ENCODE measurements around the gene MAP3K12. TPM values are rescaled to one million over a fixed set of nuclear protein-coding genes. Genes with fewer than 3 reads are reported as not detected.
"Not testable (repeated sequence)": the region's sequence is repeated elsewhere in the genome, so short reads cannot be mapped to it uniquely, and the experiment has no call there.

MAP3K12 gene
- total RNA-seq, 2 experiments from 2014 or later: 24.8 to 25.7 TPM

GRCh38 chr12:53483979-53484377 lies 15.3 kb downstream of the MAP3K12 start:
- Mint-ChIP-seq H3K36me3 (ENCODE audit: low read depth) (peaks cover 66% of the 10 kb centered on the region), H3K4me1 (peaks cover 12% of the 10 kb centered on the region), H3K27ac (peak overlapping the region; percentile 26), H3K4me3 (no peak overlapping the region), H3K27me3 (no peaks in the 10 kb centered on the region), H3K9me3 (no peaks in the 10 kb centered on the region)
- DNase-seq: no peak
- POLR2A ChIA-PET: interaction anchor here (1.2 to 20.5 kb wide), 5 partner anchors 9 to 104 kb away, joined by 3 to 281 read pairs (median 34); partner anchors contain the start of gene SP1
- CTCF ChIA-PET: interaction anchor here (0.6 kb wide), 1 partner anchor 128 kb away, joined by 3 read pairs; no protein-coding TSS in a partner anchor

DNA sequence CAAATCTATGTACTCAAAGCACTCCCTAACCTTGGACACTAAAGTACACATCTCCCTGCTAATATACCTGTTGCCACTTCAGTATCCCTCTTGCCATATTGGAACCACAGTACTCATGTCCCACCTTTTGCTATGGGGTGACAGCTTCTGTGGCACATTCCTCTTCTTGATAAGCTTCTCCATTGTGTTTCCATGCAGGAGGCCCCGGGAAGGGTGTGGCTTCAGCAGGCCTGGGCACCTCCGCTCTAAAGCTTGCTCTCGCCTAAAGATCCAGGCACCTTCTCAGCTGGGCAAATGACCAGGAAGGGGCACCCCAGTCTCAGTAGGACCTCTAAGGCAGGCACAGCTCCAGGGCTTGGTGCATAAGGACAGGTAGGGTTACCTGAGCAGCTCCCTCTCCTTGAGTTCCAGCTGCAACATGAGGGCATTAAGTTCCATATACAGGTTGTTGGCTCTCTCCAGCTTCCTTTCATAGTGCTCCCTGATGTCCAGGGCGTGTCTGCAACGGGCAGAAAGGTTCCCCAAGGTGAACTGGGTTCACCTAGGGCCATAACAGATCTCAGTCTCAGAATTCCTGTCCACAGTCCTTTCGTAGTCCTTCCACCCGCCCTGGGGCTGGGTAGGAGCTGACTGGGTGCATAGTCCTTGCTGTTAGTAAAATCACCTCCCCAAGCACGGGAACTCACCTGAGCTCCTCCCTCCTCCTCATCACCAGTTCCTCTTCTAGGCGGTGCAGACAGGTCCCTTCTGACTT lies 15.9 kb downstream of the MAP3K12 start:
- Mint-ChIP-seq H3K27me3 (no peaks in the 10 kb centered on the region), H3K4me3 (no peak overlapping the region), H3K4me1 (peaks cover 15% of the 10 kb centered on the region), H3K36me3 (ENCODE audit: low read depth) (peaks cover 69% of the 10 kb centered on the region), H3K27ac (no peak overlapping the region), H3K9me3 (no peaks in the 10 kb centered on the region)
- CTCF ChIA-PET: interaction anchor here (0.6 to 2.2 kb wide), 4 partner anchors 8 to 128 kb away, joined by 3 to 13 read pairs (median 6); no protein-coding TSS in a partner anchor
- no peak for DNase-seq
- POLR2A ChIA-PET: interaction anchor here (0.8 to 20.5 kb wide), 8 partner anchors 9 to 188 kb away, joined by 3 to 281 read pairs (median 12); partner anchors contain the start of genes MAP3K12, PFDN5, SP1 and TARBP2

DNA sequence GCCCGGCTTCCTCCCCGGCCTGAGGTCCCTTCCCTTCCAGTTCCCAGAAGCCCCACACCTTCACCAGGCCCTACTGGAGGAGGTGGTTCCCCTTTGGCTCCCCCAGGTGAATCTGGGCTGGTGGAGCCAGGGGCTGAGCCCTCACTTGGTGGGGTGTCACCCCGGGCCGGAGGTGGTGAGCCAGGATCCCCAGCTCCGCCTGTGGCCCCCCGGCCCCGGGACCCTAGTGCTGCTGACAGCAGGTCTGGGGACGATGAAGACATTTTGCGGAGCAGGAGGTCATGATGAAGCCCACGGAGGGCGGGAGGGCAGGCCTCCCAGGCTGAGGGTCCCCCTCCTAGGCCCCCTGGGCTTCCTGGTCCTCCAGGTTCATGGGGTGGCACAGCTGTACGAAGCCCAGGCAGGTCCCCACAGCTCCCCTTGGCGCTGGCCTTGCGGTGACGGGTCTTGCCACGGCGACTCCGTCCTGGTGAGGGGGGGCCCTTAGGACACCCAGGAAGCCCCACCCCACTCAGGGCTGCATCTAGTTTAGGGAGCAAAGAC lies 16.6 kb downstream of the MAP3K12 start:
- Mint-ChIP-seq H3K36me3 (ENCODE audit: low read depth) (peaks cover 72% of the 10 kb centered on the region), H3K27ac (no peak overlapping the region), H3K9me3 (no peaks in the 10 kb centered on the region), H3K4me3 (no peak overlapping the region), H3K27me3 (no peaks in the 10 kb centered on the region), H3K4me1 (peaks cover 17% of the 10 kb centered on the region)
- ChIA-PET POLR2A (interaction anchor here (0.8 to 20.5 kb wide), 9 partner anchors 10 to 276 kb away, joined by 3 to 281 read pairs (median 6); partner anchors contain the start of genes MAP3K12, PFDN5 and TARBP2), CTCF (interaction anchor here (1.1 to 2.2 kb wide), 6 partner anchors 9 to 159 kb away, joined by 3 to 13 read pairs (median 7); no protein-coding TSS in a partner anchor)
- no peak for DNase-seq

DNA sequence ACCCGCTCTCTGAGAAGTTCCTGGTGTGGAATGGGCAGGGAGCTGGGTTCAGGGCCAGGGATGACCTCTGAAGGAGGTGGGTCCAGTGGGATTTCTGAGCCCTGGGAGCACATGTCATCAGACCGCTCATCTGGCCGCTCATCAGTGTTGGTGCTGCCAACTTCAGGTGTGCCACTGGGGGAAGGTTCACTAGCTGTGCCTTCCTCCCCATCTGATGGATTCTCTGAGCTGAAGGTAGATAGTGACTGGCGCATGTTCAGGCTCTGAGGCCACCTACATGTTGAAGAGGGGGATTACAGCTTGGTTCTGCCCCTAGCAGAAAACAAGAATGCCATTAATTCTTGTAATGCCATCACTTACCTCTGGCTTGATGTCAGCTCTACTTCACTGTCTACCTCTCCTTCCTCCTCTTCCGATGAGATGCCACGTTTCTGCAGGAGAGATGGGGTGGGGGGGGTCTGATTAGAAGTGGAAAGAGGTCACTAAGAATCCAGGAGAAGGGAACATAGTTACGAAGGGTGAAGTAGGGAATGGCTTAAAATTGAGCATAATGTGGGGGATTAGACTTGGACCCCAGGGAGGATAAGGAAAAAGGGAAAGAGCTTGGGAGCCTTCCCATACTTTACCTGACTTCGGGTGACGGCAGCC lies 17.2 kb downstream of the MAP3K12 start:
- CTCF ChIA-PET: interaction anchor here (0.6 to 2.2 kb wide), 8 partner anchors 9 to 171 kb away, joined by 3 to 13 read pairs (median 4); partner anchors contain the start of gene TARBP2
- no peak overlapping the region for H3K27ac Mint-ChIP-seq

GRCh38 chr12:53481458-53481857 lies 17.8 kb downstream of the MAP3K12 start:
- ChIA-PET CTCF (interaction anchor here (0.6 to 2.2 kb wide), 7 partner anchors 9 to 171 kb away, joined by 3 to 13 read pairs (median 5); partner anchors contain the start of gene TARBP2), POLR2A (interaction anchor here (1.0 to 20.5 kb wide), 8 partner anchors 8 to 275 kb away, joined by 3 to 281 read pairs (median 14); partner anchors contain the start of genes MAP3K12 and TARBP2)
- Mint-ChIP-seq H3K36me3 (ENCODE audit: low read depth) (peaks cover 75% of the 10 kb centered on the region), H3K4me1 (peaks cover 24% of the 10 kb centered on the region)
- H3K27ac Mint-ChIP-seq, DNase-seq, H3K9me3 Mint-ChIP-seq, H3K4me3 Mint-ChIP-seq, H3K27me3 Mint-ChIP-seq: not testable (repeated sequence)

More for the DNA sequence above, 17.2 kb downstream of the MAP3K12 start:
- H3K4me1 Mint-ChIP-seq: peaks cover 19% of the 10 kb centered on the region
- POLR2A ChIA-PET: interaction anchor here (1.0 to 20.5 kb wide), 9 partner anchors 9 to 276 kb away, joined by 3 to 281 read pairs (median 6); partner anchors contain the start of genes MAP3K12, PFDN5 and TARBP2
- H3K9me3 Mint-ChIP-seq: no peaks in the 10 kb centered on the region
- peaks cover 72% of the 10 kb centered on the region for H3K36me3 Mint-ChIP-seq (ENCODE audit: low read depth)
- H3K4me3 Mint-ChIP-seq: no peak overlapping the region
- no peaks in the 10 kb centered on the region for H3K27me3 Mint-ChIP-seq
- DNase-seq: no peak

DNA sequence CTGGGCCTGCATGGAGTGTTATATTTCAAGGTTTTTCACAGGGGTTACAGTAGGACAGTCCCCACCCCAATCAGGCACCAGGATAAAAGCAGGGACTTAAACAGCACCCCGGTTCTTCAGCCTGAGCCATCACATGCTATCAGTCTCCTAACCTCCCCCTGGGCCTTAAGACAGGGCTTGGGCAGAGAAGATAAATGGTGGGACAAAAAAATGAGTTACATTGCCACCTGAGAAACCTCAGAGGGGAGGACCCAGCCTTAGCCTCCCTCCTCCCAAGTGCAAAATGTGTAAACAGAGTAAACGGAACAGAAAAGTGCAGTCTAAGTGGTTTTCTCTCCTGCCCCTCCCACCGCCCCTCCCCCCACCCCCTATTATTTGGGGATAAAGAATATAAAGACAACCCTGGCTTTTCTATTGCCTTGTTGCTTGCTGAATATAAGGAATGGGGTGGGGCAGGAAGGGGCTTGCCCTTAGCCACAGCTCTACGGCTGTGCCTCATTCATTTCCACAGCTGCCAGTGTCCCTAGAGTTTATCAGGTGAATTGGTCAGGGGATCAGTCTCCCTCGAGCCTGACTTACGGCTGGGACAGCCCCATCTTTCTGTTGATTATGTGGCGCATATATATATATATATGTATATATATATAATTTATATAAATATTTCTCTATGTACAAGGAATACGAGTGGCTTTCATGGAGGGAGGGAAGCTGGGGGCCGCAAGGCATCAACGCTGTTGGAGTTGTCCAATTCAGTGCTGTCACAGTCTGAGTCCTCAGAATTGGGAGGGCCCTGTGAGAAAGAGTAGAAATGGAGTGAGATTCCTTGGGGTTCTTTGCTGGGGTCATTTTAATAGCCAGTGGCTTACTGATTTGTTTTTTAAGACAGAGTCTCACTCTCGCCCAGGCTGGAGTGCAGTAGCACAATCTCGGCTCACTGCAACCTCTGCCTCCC lies 18.5 kb downstream of the MAP3K12 start:
- POLR2A ChIA-PET: interaction anchor here (1.0 to 20.5 kb wide), 6 partner anchors 8 to 136 kb away, joined by 3 to 281 read pairs (median 14); partner anchors contain the start of genes MAP3K12 and TARBP2
- DNase-seq: no peak
- CTCF ChIA-PET: interaction anchor here (1.2 to 2.2 kb wide), 4 partner anchors 8 to 59 kb away, joined by 3 to 13 read pairs (median 6); partner anchors contain the start of gene TARBP2
- no peaks in the 10 kb centered on the region for H3K9me3 Mint-ChIP-seq
- H3K4me1 Mint-ChIP-seq: peaks cover 29% of the 10 kb centered on the region
- H3K27ac Mint-ChIP-seq: no peak overlapping the region
- H3K27me3 Mint-ChIP-seq: no peaks in the 10 kb centered on the region
- peaks cover 77% of the 10 kb centered on the region for H3K36me3 Mint-ChIP-seq (ENCODE audit: low read depth)
- no peak overlapping the region for H3K4me3 Mint-ChIP-seq

DNA sequence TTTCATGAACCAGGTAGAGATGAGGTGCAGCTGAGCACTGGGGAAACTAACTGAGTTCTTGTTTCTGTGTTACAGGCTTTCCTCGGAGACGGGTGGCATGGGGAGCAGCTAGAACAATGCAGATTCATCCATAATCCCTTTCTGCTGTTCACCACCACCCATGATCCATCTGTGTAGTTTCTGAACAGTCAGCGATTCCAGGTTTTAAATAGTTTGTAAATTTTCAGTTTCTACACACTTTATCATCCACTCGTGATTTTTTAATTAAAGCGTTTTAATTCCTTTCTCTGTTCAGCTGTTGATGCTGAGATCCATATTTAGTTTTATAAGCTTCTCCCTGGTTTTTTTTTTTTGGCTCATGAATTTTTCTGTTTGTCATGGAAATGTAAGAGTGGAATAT lies 19.9 kb downstream of the MAP3K12 start:
- H3K4me3 Mint-ChIP-seq: no peak overlapping the region
- H3K36me3 Mint-ChIP-seq (ENCODE audit: low read depth): peaks cover 77% of the 10 kb centered on the region
- H3K27ac Mint-ChIP-seq: peak overlapping the region; percentile 59
- peaks cover 42% of the 10 kb centered on the region for H3K4me1 Mint-ChIP-seq
- CTCF ChIA-PET: interaction anchor here (0.7 to 1.2 kb wide), 4 partner anchors 10 to 468 kb away, joined by 3 to 5 read pairs (median 4); no protein-coding TSS in a partner anchor
- H3K27me3 Mint-ChIP-seq: no peaks in the 10 kb centered on the region
- POLR2A ChIA-PET: interaction anchor here (0.9 to 20.5 kb wide), 4 partner anchors 9 to 135 kb away, joined by 3 to 281 read pairs (median 4); no protein-coding TSS in a partner anchor
- H3K9me3 Mint-ChIP-seq: no peaks in the 10 kb centered on the region
- DNase-seq: no peak

DNA sequence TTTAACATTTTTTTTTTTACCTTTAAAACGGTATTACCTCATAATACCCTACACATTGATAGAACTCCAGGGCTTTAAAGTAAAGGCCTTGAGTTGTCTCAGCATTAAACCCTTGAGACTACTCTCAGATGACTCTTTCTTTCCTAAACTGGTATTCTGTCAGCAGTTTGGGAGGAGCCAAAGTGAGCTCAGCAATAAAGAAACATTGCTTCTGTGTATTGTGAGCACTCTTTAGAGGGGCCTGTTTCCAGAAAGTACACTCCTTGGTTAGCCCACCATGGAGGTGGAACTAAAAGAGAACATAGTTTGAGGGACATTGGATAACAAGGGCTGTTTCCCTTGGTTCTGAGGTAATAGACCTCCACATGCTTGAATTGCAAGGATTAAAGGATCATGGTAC lies 20.4 kb downstream of the MAP3K12 start:
- H3K36me3 Mint-ChIP-seq (ENCODE audit: low read depth): peaks cover 77% of the 10 kb centered on the region
- ChIA-PET CTCF (interaction anchor here (0.7 to 7.1 kb wide), 5 partner anchors 10 to 468 kb away, joined by 3 to 54 read pairs (median 4); partner anchors contain the start of gene NPFF), POLR2A (interaction anchor here (0.9 to 20.5 kb wide), 4 partner anchors 8 to 134 kb away, joined by 3 to 281 read pairs (median 5); no protein-coding TSS in a partner anchor)
- H3K27ac Mint-ChIP-seq: peak overlapping the region; percentile 59
- H3K9me3 Mint-ChIP-seq: no peaks in the 10 kb centered on the region
- H3K4me3 Mint-ChIP-seq: no peak overlapping the region
- H3K27me3 Mint-ChIP-seq: no peaks in the 10 kb centered on the region
- no peak for DNase-seq
- H3K4me1 Mint-ChIP-seq: peaks cover 47% of the 10 kb centered on the region

DNA sequence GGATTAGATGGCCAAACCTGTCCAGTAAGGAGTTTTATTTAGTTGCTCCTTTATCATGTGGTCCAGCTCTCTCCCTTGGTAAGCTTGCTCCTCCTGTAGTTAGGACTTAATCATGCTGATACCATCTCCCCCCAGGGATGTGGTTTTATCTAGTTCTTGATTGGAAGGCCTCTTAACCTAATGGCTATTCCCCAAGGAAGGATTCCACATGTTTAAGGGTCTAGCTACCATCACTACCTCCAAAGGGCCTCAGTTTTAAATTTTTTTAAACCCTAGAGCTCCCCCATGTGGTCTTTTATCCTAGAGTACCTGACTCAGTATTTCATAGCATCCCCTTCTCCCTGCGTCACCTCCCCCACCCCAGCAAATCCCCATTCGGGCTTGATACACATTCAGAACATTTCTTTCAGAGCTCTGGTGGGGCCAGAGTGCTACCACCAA lies 22.5 kb downstream of the MAP3K12 start:
- H3K9me3 Mint-ChIP-seq: no peaks in the 10 kb centered on the region
- H3K4me1 Mint-ChIP-seq: peaks cover 64% of the 10 kb centered on the region
- DNase-seq: no peak
- H3K27ac Mint-ChIP-seq: peak overlapping the region; percentile 6
- CTCF ChIA-PET: interaction anchor here (0.6 to 7.1 kb wide), 24 partner anchors 11 to 423 kb away, joined by 3 to 54 read pairs (median 4); partner anchors contain the start of genes AAAS, NPFF and TARBP2
- no peaks in the 10 kb centered on the region for H3K27me3 Mint-ChIP-seq
- peaks cover 78% of the 10 kb centered on the region for H3K36me3 Mint-ChIP-seq (ENCODE audit: low read depth)
- POLR2A ChIA-PET: interaction anchor here (1.2 to 20.5 kb wide), 4 partner anchors 15 to 33 kb away, joined by 3 to 281 read pairs (median 20); partner anchors contain the start of genes MAP3K12 and TARBP2
- H3K4me3 Mint-ChIP-seq: no peak overlapping the region

DNA sequence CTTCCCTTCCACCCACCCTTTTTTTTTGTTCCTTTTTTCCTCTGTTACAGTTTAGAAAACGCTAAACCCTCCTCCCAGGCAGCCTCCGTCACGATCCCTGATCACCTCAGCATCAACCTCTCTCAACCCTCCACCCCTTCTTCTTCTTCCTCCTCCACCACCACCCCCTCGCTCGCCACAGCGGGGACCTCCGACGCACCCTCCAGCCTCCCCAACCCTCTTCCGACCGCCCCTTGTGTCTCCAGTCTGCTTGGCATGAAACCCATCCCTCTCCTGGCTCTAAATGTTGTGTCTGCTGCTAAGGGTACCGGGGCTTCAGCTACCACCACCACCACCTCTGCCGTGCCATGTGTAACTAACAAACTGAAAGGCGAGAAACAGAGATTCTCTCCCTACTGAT lies 24.4 kb downstream of the MAP3K12 start:
- peak overlapping the region; percentile 75 for H3K27ac Mint-ChIP-seq
- H3K27me3 Mint-ChIP-seq: no peaks in the 10 kb centered on the region
- peaks cover 67% of the 10 kb centered on the region for H3K4me1 Mint-ChIP-seq
- peaks cover 83% of the 10 kb centered on the region for H3K36me3 Mint-ChIP-seq (ENCODE audit: low read depth)
- no peaks in the 10 kb centered on the region for H3K9me3 Mint-ChIP-seq
- ChIA-PET CTCF (interaction anchor here (0.6 to 7.1 kb wide), 10 partner anchors 16 to 469 kb away, joined by 3 to 54 read pairs (median 4); partner anchors contain the start of genes AAAS, EIF4B, NPFF and TARBP2), POLR2A (interaction anchor here (0.7 to 20.5 kb wide), 7 partner anchors 8 to 107 kb away, joined by 3 to 281 read pairs (median 16); partner anchors contain the start of genes MAP3K12 and TARBP2)
- peak overlapping the region; percentile 14 for H3K4me3 Mint-ChIP-seq
- no peak for DNase-seq

GRCh38 chr12:53474077-53474476 lies 25.2 kb downstream of the MAP3K12 start:
- ChIA-PET POLR2A (interaction anchor here (0.7 to 20.5 kb wide), 7 partner anchors 9 to 106 kb away, joined by 3 to 281 read pairs (median 16); partner anchors contain the start of genes MAP3K12 and TARBP2), CTCF (interaction anchor here (0.9 to 7.1 kb wide), 6 partner anchors 8 to 151 kb away, joined by 3 to 54 read pairs (median 7); partner anchors contain the start of gene NPFF)
- Mint-ChIP-seq H3K4me1 (peaks cover 63% of the 10 kb centered on the region), H3K27ac (peak overlapping the region; percentile 75), H3K9me3 (no peaks in the 10 kb centered on the region), H3K4me3 (no peak overlapping the region), H3K36me3 (ENCODE audit: low read depth) (peaks cover 77% of the 10 kb centered on the region), H3K27me3 (no peaks in the 10 kb centered on the region)
- DNase-seq: no peak

Data from activated CD4-positive, alpha-beta memory T cell treated with anti-CD3 and anti-CD28 coated beads, Interleukin-2, amount 10 ng/mL, durations not matched to agents 7 days and 5 days (primary cell).